ENCODE data around the gene BMP7. TPM values are rescaled to one million over a fixed set of nuclear protein-coding genes. Genes with fewer than 3 reads are reported as not detected.

The BMP7 gene
- total and polyA plus RNA-seq, 9 of the 15 experiments (the other 6 are each of a cell fraction or from before 2014, with no cell fraction given), result 0.18 TPM; not detected in 8

DNA sequence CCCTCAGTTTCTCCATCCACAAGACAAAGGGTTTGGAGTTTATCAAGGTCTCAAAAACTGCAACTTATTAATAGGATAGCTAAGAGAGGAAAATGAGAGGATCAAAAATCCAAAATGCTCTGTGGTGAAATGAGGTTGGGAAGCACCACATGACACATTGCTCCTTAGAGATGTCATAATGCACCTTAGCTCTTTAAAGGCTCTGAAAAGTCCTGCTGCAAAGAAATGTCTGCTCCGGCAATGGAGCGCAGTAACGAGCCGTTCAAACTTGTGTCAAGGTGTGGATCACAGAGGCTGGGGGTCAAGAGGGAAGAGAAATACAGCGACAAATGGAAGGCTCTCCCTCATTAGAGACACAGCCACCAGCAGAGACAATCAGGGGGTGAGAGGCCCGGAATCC is 53.1 kb downstream of the BMP7 start:
- no TSS peak for BruUV-seq (replicated peaks)
- Histone ChIP-seq H3K27ac (ENCODE audit: extremely low read depth, low read depth, low read length) (no peak overlapping the region), H3K4me2 (ENCODE audit: insufficient read depth, low read length) (no peak overlapping the region), H3K36me3 (ENCODE audit: control insufficient read depth, insufficient read depth, low read length) (no peaks in the 10 kb centered on the region), H3K4me1 (replicated peaks in 1 of 2; ENCODE audit: control insufficient read depth in 2 of 2, insufficient read depth in 2 of 2, low read length in 2 of 2) (peaks cover 0 to 7% of the 10 kb centered on the region in 2 experiments; a peak in 1 of 5 replicates), H3K9me1 (ENCODE audit: control insufficient read depth, insufficient read depth, low read length) (no peaks in the 10 kb centered on the region), H2AFZ (ENCODE audit: low read depth, low read length) (no peak overlapping the region), H4K20me1 (replicated peaks; ENCODE audit: control insufficient read depth, insufficient read depth, low read length) (0 out of 2 replicates have a peak, but pooled peaks cover 5% of the 10 kb centered on the region), H3K4me3 (no peak overlapping the region), H3K79me2 (ENCODE audit: control insufficient read depth, insufficient read depth, low read length) (no peaks in the 10 kb centered on the region), H3K9me3 (replicated peaks; ENCODE audit: control insufficient read depth, insufficient read depth, low read depth, low read length) (no peaks in the 10 kb centered on the region), H3K27me3 (ENCODE audit: control insufficient read depth in 2 of 2, insufficient read depth in 2 of 2, low read length in 2 of 2) (peaks cover 30 to 77% of the 10 kb centered on the region in 2 experiments), H3K9ac (ENCODE audit: insufficient read depth in 1 of 2, low read depth in 2 of 2, low read length in 2 of 2) (no peak overlapping the region)
- FAIRE-seq (no peak), DNase-seq (ENCODE audit: extremely low read depth in 1 of 4, low spot score in 3 of 4) (no peak), ATAC-seq (no peak)
- WGBS (ENCODE audit: insufficient coverage, low coverage, missing lambda C conversion rate), result 0% methylated on average over 6 of the region's 6 CpGs
- ChIA-PET CTCF (ENCODE audit: low intra/inter-chr PET ratio) (no interaction called here), POLR2A (interaction anchor here (1.0 kb wide), 1 partner anchor 17 kb away, joined by 3 read pairs; no protein-coding TSS in a partner anchor)
- no peak for TF ChIP-seq ZNF23 (CRISPR knock-in tag; IDR thresholded peaks at IDR 0.05)
- TF ChIP-seq ZNF239 (CRISPR knock-in tag; IDR thresholded peaks at IDR 0.05), result peak; percentile 97
- TF ChIP-seq, protein P1, sequence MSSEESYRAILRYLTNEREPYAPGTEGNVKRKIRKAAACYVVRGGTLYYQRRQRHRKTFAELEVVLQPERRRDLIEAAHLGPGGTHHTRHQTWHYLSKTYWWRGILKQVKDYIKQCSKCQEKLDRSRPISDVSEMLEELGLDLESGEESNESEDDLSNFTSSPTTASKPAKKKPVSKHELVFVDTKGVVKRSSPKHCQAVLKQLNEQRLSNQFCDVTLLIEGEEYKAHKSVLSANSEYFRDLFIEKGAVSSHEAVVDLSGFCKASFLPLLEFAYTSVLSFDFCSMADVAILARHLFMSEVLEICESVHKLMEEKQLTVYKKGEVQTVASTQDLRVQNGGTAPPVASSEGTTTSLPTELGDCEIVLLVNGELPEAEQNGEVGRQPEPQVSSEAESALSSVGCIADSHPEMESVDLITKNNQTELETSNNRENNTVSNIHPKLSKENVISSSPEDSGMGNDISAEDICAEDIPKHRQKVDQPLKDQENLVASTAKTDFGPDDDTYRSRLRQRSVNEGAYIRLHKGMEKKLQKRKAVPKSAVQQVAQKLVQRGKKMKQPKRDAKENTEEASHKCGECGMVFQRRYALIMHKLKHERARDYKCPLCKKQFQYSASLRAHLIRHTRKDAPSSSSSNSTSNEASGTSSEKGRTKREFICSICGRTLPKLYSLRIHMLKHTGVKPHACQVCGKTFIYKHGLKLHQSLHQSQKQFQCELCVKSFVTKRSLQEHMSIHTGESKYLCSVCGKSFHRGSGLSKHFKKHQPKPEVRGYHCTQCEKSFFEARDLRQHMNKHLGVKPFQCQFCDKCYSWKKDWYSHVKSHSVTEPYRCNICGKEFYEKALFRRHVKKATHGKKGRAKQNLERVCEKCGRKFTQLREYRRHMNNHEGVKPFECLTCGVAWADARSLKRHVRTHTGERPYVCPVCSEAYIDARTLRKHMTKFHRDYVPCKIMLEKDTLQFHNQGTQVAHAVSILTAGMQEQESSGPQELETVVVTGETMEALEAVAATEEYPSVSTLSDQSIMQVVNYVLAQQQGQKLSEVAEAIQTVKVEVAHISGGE (CRISPR knock-in tag; IDR thresholded peaks at IDR 0.05), result peak in 1 of 3 experiments; percentile 36; a peak in 2 of 6 replicates
- peak; percentile 24 for TF ChIP-seq EWSR1 (IDR thresholded peaks at IDR 0.05; ENCODE audit: borderline replicate concordance, low read depth, partially characterized antibody)
- intact Hi-C loops (cut with micrococcal nuclease), result no loop called here
- in situ Hi-C loops (cut with MboI), result no loop called here

Measured in K562 (cell line).